Spleen (tissue), 7 donors: ENCODE data around the gene PDCD11.

ENCODE experiments used
- CTCF ChIP-seq, 11 experiments: fragments of 200-600 bp in 7 of 11; fragments of 450-650 bp in 4 of 11; sonication (generic) in 4 of 11; IDR thresholded peaks in 8 of 11; conservative IDR thresholded peaks in 3 of 11; 1 replicate in 7 of 11; 2 replicates in 4 of 11; pipeline versions ENCODE4 v1.4.0 to v1.8.0; 2016 to 2021; ENCODE audit warnings: antibody characterized with exemption in 11 of 11, inconsistent platforms in 4 of 11, mild to moderate bottlenecking in 1 of 11
- POLR2A ChIP-seq, 3 donors: fragments of 450-650 bp; IDR thresholded peaks; one replicate each; pipeline ENCODE4 v1.5.1; 2017; ENCODE audit warnings: antibody characterized with exemption in 3 of 3, mild to moderate bottlenecking in 1 of 3
- POLR2AphosphoS5 ChIP-seq, 3 donors: sonication (generic); formaldehyde crosslinking; IDR thresholded peaks; one replicate each; pipeline ENCODE4 v1.5.1; 2017; ENCODE audit warnings: antibody characterized with exemption in 3 of 3
- donor health status: DM: no; HTN: no; CAD: no; lungs with moderate emphysema.
- donor health status: DM: no; HTN: no; CAD: no.
- donor health status: DM: no; HTN: no; CAD: no.

DNA sequence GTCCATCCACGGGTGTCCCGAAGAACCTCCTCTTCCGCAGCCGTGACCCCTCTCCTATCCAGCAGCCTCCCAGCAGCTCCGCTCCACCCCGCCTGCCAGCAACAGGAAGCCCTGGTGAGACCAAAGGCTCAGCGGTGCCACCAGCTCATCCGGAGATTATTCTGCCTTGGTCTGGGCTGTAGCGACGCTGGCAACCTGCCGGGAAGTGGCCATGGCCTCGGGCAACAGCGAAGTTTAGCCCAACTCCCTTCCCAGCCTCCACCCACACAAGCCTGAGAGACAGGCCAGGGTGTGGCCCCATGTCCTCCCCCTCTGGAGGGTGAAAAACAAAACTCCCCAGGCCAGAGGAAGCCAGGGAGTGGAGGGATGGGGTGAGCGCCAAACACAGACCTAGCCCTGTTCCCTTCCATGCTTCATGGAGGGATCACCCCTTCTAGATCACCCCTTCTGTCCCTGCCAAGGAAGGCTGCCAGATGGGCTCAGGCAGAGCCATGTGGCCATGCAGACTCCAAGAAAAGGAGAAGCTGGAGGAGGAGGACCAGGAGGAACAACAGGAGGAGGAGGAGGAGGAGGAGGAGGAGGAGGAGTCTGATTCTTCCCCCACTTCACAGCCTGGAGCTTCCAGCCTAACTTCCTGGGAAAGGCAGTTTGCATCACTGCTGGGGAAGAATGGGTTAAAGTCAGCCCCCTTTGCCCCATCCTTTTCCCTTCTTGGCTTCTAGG lies 54.8 kb downstream of the PDCD11 start:
- no peak for TF ChIP-seq CTCF (IDR thresholded peaks at IDR 0.05 in 8 of 11, conservative IDR thresholded peaks at IDR 0.05 in 3 of 11)
- TF ChIP-seq POLR2AphosphoS5 (IDR thresholded peaks at IDR 0.05): peak; percentile 80 to 91 (median 88)
- no peak for TF ChIP-seq POLR2A (IDR thresholded peaks at IDR 0.05)
